T-helper 1 cell (primary cell): ENCODE measurements around the gene TIMELESS.
"Not testable (repeated sequence)": the region's sequence is repeated elsewhere in the genome, so short reads cannot be mapped to it uniquely, and the experiment has no call there.

ENCODE experiments used
- DNase-seq, 5 donors: peaks; one replicate each; pipeline ENCODE4 v3.0.0-alpha.2; 2012 to 2020
- total RNA-seq, 4 donors: gene quantifications; one replicate each; lab custom pipeline; 2026; lab: John Stamatoyannopoulos, UW

The TIMELESS gene
- total RNA-seq, result 9.5 to 15.8 (median 14.0) reads per million in 4 donors

- DNase-seq, result peak; percentile 71 to 90 (median 79)
These were observed at the start of gene TIMELESS for GRCh38 chr12:56448860-56449621. TIMELESS (minus strand) TSS chr12:56449426; CDS start chr12:56434170, 15,256 bp downstream.

GRCh38 chr12:56498126-56498902, 49.1 kb upstream of the TIMELESS start:
- DNase-seq, result not testable (repeated sequence)

GRCh38 chr12:56496704-56497103, 47.5 kb upstream of the TIMELESS start:
- peak in 4 of 5 donors; percentile 14 to 52 (median 25) for DNase-seq

GRCh38 chr12:56494481-56494880, 45.3 kb upstream of the TIMELESS start:
- DNase-seq, result not testable (repeated sequence)

GRCh38 chr12:56494106-56494415, 44.8 kb upstream of the TIMELESS start:
- DNase-seq, result not testable (repeated sequence)

- DNase-seq, result not testable (repeated sequence)
These were observed 44.3 kb upstream of the TIMELESS start for GRCh38 chr12:56493409-56494105.

- no peak for DNase-seq
These were observed 41.1 kb upstream of the TIMELESS start for GRCh38 chr12:56490360-56490759.

GRCh38 chr12:56488041-56488955, 39.1 kb upstream of the TIMELESS start, which contains the start of gene GLS2:
GLS2 (minus strand) TSS chr12:56488161; CDS start chr12:56488118, 43 bp downstream.
- DNase-seq, result peak; percentile 41 to 72 (median 63)

- peak in 3 of 5 donors; percentile 6 to 12 (median 10) for DNase-seq
These were observed 38.3 kb upstream of the TIMELESS start for GRCh38 chr12:56487448-56488040.

GRCh38 chr12:56486694-56487093, 37.5 kb upstream of the TIMELESS start:
- DNase-seq, result no peak

GRCh38 chr12:56484566-56484965, 35.3 kb upstream of the TIMELESS start:
- no peak for DNase-seq

- no peak for DNase-seq
These were observed 30.4 kb upstream of the TIMELESS start for GRCh38 chr12:56479625-56480024.

GRCh38 chr12:56477521-56478225, 28.4 kb upstream of the TIMELESS start:
- DNase-seq, result no peak

- no peak for DNase-seq
These were observed 27.8 kb upstream of the TIMELESS start for GRCh38 chr12:56476972-56477432.

- no peak for DNase-seq
These were observed 26.9 kb upstream of the TIMELESS start for GRCh38 chr12:56476143-56476542.

GRCh38 chr12:56474389-56474788, 25.2 kb upstream of the TIMELESS start:
- no peak for DNase-seq

- no peak for DNase-seq
These were observed 20.0 kb upstream of the TIMELESS start for GRCh38 chr12:56469007-56469930.

- peak; percentile 84 to 96 (median 91) for DNase-seq
These were observed 19.2 kb upstream of the TIMELESS start, which contains the start of gene SPRYD4 for GRCh38 chr12:56468216-56469006. SPRYD4 (plus strand) TSS chr12:56468578; CDS start chr12:56468592, 14 bp downstream.

GRCh38 chr12:56462565-56462964, 13.3 kb upstream of the TIMELESS start:
- DNase-seq, result no peak
